Activated CD4-positive, alpha-beta memory T cell treated with anti-CD3 and anti-CD28 coated beads, Interleukin-2, amount 10 ng/mL, durations not matched to agents 7 days and 5 days (primary cell): Measurements from ENCODE around the gene TPRN. TPM values are rescaled to one million over a fixed set of nuclear protein-coding genes. Genes with fewer than 3 reads are reported as not detected.

Experiments
- CTCF ChIA-PET: fragments of 350-600 bp; sonication (Branson Sonifier 250); formaldehyde crosslinking; loops from one replicate; lab custom pipeline; 2021; ENCODE audit warnings: antibody characterized with exemption, inconsistent platforms; lab: Charles Lee
- POLR2A ChIA-PET: fragments of 350-600 bp; sonication (Branson Sonifier 250); formaldehyde crosslinking; loops from one replicate; lab custom pipeline; 2021; ENCODE audit warnings: antibody characterized with exemption; lab: Charles Lee
- DNase-seq: peaks from one replicate; pipeline ENCODE4 v3.0.0-alpha.2; 2020
- H3K27ac Mint-ChIP-seq: one replicate; pipeline ENCODE4 v1.8.0; 2021; ENCODE audit warnings: mild to moderate bottlenecking, mixed read lengths
- H3K27me3 Mint-ChIP-seq: one replicate; pipeline ENCODE4 v1.8.0; 2021; ENCODE audit warnings: mixed read lengths
- H3K36me3 Mint-ChIP-seq: one replicate; pipeline ENCODE4 v1.8.0; 2021; ENCODE audit warnings: low read depth, mixed read lengths
- H3K4me1 Mint-ChIP-seq: one replicate; pipeline ENCODE4 v1.8.0; 2021; ENCODE audit warnings: mixed read lengths
- H3K4me3 Mint-ChIP-seq: one replicate; pipeline ENCODE4 v1.8.0; 2021; ENCODE audit warnings: mild to moderate bottlenecking, mixed read lengths
- H3K9me3 Mint-ChIP-seq: one replicate; pipeline ENCODE4 v1.8.0; 2021; ENCODE audit warnings: mixed read lengths
- total RNA-seq, 2 experiments: library from RNA; stranded (reverse); gene quantifications; one replicate each; pipeline ENCODE4 v1.2.3, GENCODE V29; 2021

TPRN gene
- total RNA-seq, 2 experiments from 2014 or later: 8.5 to 9.4 TPM

GRCh38 chr9:137211532-137211931 lies 11.0 kb upstream of the TPRN start:
- CTCF ChIA-PET: no interaction called here
- no peak for DNase-seq
- Mint-ChIP-seq H3K36me3 (peaks cover 23% of the 10 kb centered on the region), H3K9me3 (no peaks in the 10 kb centered on the region), H3K4me3 (no peak overlapping the region), H3K4me1 (peaks cover 17% of the 10 kb centered on the region), H3K27me3 (no peaks in the 10 kb centered on the region), H3K27ac (no peak overlapping the region)
- POLR2A ChIA-PET: no interaction called here

- H3K9me3 Mint-ChIP-seq: no peaks in the 10 kb centered on the region
- peaks cover 24% of the 10 kb centered on the region for H3K36me3 Mint-ChIP-seq
- H3K4me3 Mint-ChIP-seq: peak overlapping the region; percentile 92
- no peak for DNase-seq
- ChIA-PET CTCF (interaction anchor here (0.8 to 1.2 kb wide), 2 partner anchors 18 to 88 kb away, joined by 3 read pairs; partner anchors contain the start of gene SSNA1), POLR2A (interaction anchor here (1.1 to 7.9 kb wide), 8 partner anchors 11 to 92 kb away, joined by 3 to 97 read pairs (median 11); partner anchors contain the start of genes ANAPC2, CYSRT1, DPP7 and RNF208)
- H3K27me3 Mint-ChIP-seq: no peaks in the 10 kb centered on the region
- peaks cover 49% of the 10 kb centered on the region for H3K4me1 Mint-ChIP-seq
- peak overlapping the region; percentile 90 for H3K27ac Mint-ChIP-seq
Observed at GRCh38 chr9:137206602-137207001, 6.1 kb upstream of the TPRN start.

GRCh38 chr9:137205126-137206069 lies 4.9 kb upstream of the TPRN start, which contains the start of the genes NDOR1 and TMEM203:
Gene NDOR1, plus strand, starts transcription at chr9:137205700. Its CDS starts 78 bp downstream, at chr9:137205778.
Gene TMEM203, minus strand, starts transcription at chr9:137205648. Its CDS starts 234 bp downstream, at chr9:137205414.
- Mint-ChIP-seq H3K27me3 (no peaks in the 10 kb centered on the region), H3K4me3 (peak within 1 kb of the TSS; percentile 92), H3K36me3 (peaks cover 22% of the 10 kb centered on the region), H3K27ac (peak within 1 kb of the TSS; percentile 90), H3K4me1 (peaks cover 58% of the 10 kb centered on the region), H3K9me3 (no peaks in the 10 kb centered on the region)
- CTCF ChIA-PET: interaction anchor here (1.5 to 2.6 kb wide), 4 partner anchors 16 to 22 kb away, joined by 3 to 8 read pairs (median 6); partner anchors contain the start of genes RNF208 and RNF224
- POLR2A ChIA-PET: interaction anchor here (0.6 to 7.9 kb wide), 17 partner anchors 9 to 134 kb away, joined by 3 to 97 read pairs (median 4); partner anchors contain the start of genes ANAPC2, CYSRT1, DPP7 and NELFB
- peak; percentile 94 for DNase-seq

- ChIA-PET POLR2A (interaction anchor here (0.6 to 7.9 kb wide), 16 partner anchors 9 to 134 kb away, joined by 3 to 97 read pairs (median 4); partner anchors contain the start of genes ANAPC2, CYSRT1, NELFB and RNF208), CTCF (interaction anchor here (1.5 to 2.6 kb wide), 4 partner anchors 15 to 22 kb away, joined by 3 to 8 read pairs (median 6); partner anchors contain the start of genes RNF208 and RNF224)
- DNase-seq: no peak
- Mint-ChIP-seq H3K27me3 (no peaks in the 10 kb centered on the region), H3K4me1 (peaks cover 58% of the 10 kb centered on the region), H3K9me3 (no peaks in the 10 kb centered on the region), H3K36me3 (peaks cover 22% of the 10 kb centered on the region), H3K4me3 (peak overlapping the region; percentile 92), H3K27ac (peak overlapping the region; percentile 90)
Observed at GRCh38 chr9:137204731-137205125, 4.2 kb upstream of the TPRN start.

GRCh38 chr9:137202966-137203365 lies 2.4 kb upstream of the TPRN start:
- ChIA-PET CTCF (interaction anchor here (1.2 to 2.6 kb wide), 2 partner anchors 14 to 20 kb away, joined by 6 to 8 read pairs; partner anchors contain the start of genes RNF208 and SSNA1), POLR2A (interaction anchor here (1.0 to 3.0 kb wide), 3 partner anchors 8 to 38 kb away, joined by 3 to 25 read pairs (median 5); partner anchors contain the start of genes ANAPC2, SSNA1 and TUBB4B)
- no peak overlapping the region for H3K4me3 Mint-ChIP-seq
- peaks cover 56% of the 10 kb centered on the region for H3K4me1 Mint-ChIP-seq
- no peaks in the 10 kb centered on the region for H3K9me3 Mint-ChIP-seq
- no peak overlapping the region for H3K27ac Mint-ChIP-seq
- H3K36me3 Mint-ChIP-seq: peaks cover 18% of the 10 kb centered on the region
- no peak for DNase-seq
- H3K27me3 Mint-ChIP-seq: no peaks in the 10 kb centered on the region

- peaks cover 3% of the 10 kb centered on the region for H3K36me3 Mint-ChIP-seq
- H3K27ac Mint-ChIP-seq: peak overlapping the region; percentile 70
- no peaks in the 10 kb centered on the region for H3K27me3 Mint-ChIP-seq
- H3K4me3 Mint-ChIP-seq: peak overlapping the region; percentile 78
- no peak for DNase-seq
- POLR2A ChIA-PET: interaction anchor here (0.7 to 3.0 kb wide), 17 partner anchors 8 to 474 kb away, joined by 3 to 29 read pairs (median 5); partner anchors contain the start of genes ANAPC2, CYSRT1, MAN1B1 and RABL6
- H3K4me1 Mint-ChIP-seq: peaks cover 43% of the 10 kb centered on the region
- H3K9me3 Mint-ChIP-seq: no peaks in the 10 kb centered on the region
- CTCF ChIA-PET: interaction anchor here (0.8 to 1.4 kb wide), 7 partner anchors 13 to 106 kb away, joined by 4 to 12 read pairs (median 4); partner anchors contain the start of genes ANAPC2, RNF208, RNF224 and SSNA1
Observed at GRCh38 chr9:137201205-137201868, 796 bp upstream of the TPRN start.

GRCh38 chr9:137199411-137200121 lies 975 bp downstream of the TPRN start:
- Mint-ChIP-seq H3K36me3 (no peaks in the 10 kb centered on the region), H3K27me3 (no peaks in the 10 kb centered on the region), H3K9me3 (no peaks in the 10 kb centered on the region), H3K4me3 (peak overlapping the region; percentile 74), H3K4me1 (peaks cover 33% of the 10 kb centered on the region), H3K27ac (peak overlapping the region; percentile 40)
- no peak for DNase-seq
- ChIA-PET POLR2A (interaction anchor here (0.9 to 3.4 kb wide), 4 partner anchors 11 to 70 kb away, joined by 3 to 26 read pairs (median 7); partner anchors contain the start of genes ANAPC2, RNF208, SSNA1 and TUBB4B), CTCF (interaction anchor here (0.6 kb wide), 1 partner anchor 77 kb away, joined by 5 read pairs; no protein-coding TSS in a partner anchor)

- Mint-ChIP-seq H3K36me3 (no peaks in the 10 kb centered on the region), H3K4me1 (peaks cover 26% of the 10 kb centered on the region), H3K27ac (no peak overlapping the region), H3K9me3 (no peaks in the 10 kb centered on the region), H3K27me3 (no peaks in the 10 kb centered on the region), H3K4me3 (peak overlapping the region; percentile 74)
- POLR2A ChIA-PET: interaction anchor here (0.9 to 3.4 kb wide), 4 partner anchors 10 to 69 kb away, joined by 3 to 26 read pairs (median 7); partner anchors contain the start of genes ANAPC2, RNF208, SSNA1 and TUBB4B
- DNase-seq: no peak
- CTCF ChIA-PET: interaction anchor here (0.6 kb wide), 1 partner anchor 76 kb away, joined by 5 read pairs; no protein-coding TSS in a partner anchor
Observed at GRCh38 chr9:137198902-137199283, 1.6 kb downstream of the TPRN start.

- ChIA-PET POLR2A (interaction anchor here (0.9 to 3.4 kb wide), 4 partner anchors 10 to 69 kb away, joined by 3 to 26 read pairs (median 7); partner anchors contain the start of genes ANAPC2, RNF208, SSNA1 and TUBB4B), CTCF (no interaction called here)
- Mint-ChIP-seq H3K4me3 (peak overlapping the region; percentile 30), H3K4me1 (peaks cover 21% of the 10 kb centered on the region), H3K27me3 (no peaks in the 10 kb centered on the region), H3K36me3 (no peaks in the 10 kb centered on the region), H3K27ac (no peak overlapping the region), H3K9me3 (no peaks in the 10 kb centered on the region)
- DNase-seq: no peak
Observed at GRCh38 chr9:137198051-137198901, 2.3 kb downstream of the TPRN start.

GRCh38 chr9:137195525-137196220 lies 4.9 kb downstream of the TPRN start:
- ChIA-PET CTCF (no interaction called here), POLR2A (interaction anchor here (1.1 to 3.7 kb wide), 2 partner anchors 8 to 10 kb away, joined by 3 to 16 read pairs; partner anchors contain the start of genes NDOR1 and TMEM203)
- H3K36me3 Mint-ChIP-seq: peaks cover 2% of the 10 kb centered on the region
- DNase-seq: no peak
- H3K4me1 Mint-ChIP-seq: peaks cover 6% of the 10 kb centered on the region
- H3K4me3 Mint-ChIP-seq: no peak overlapping the region
- no peak overlapping the region for H3K27ac Mint-ChIP-seq
- H3K9me3 Mint-ChIP-seq: no peaks in the 10 kb centered on the region
- H3K27me3 Mint-ChIP-seq: no peaks in the 10 kb centered on the region
